Stimulated activated CD4-positive, alpha-beta T cell treated with anti-CD3 and anti-CD28 coated beads, Interleukin-12 subunit alpha, Interleukin-12 subunit beta, amount 100 ng/mL, for 48 hours (primary cell): ENCODE data around the gene ELP2.
"Not testable (repeated sequence)": the region's sequence is repeated elsewhere in the genome, so short reads cannot be mapped to it uniquely, and the experiment has no call there.

Source experiments
- DNase-seq, 3 donors: peaks; one replicate each; pipeline ENCODE4 v3.0.0-alpha.2; 2020; ENCODE audit warnings: low read depth in 2 of 3, low spot score in 1 of 3

The ELP2 gene

GRCh38 chr18:36187826-36188721 is 58.4 kb downstream of the ELP2 start:
- no peak for DNase-seq

GRCh38 chr18:36188916-36189315 is 59.2 kb downstream of the ELP2 start:
- no peak for DNase-seq

- DNase-seq, result no peak
Observed at GRCh38 chr18:36189486-36189885, 59.8 kb downstream of the ELP2 start.

- no peak for DNase-seq
Observed at GRCh38 chr18:36191286-36191685, 61.6 kb downstream of the ELP2 start.

- no peak for DNase-seq
Observed at GRCh38 chr18:36191711-36192110, 62.0 kb downstream of the ELP2 start.

- DNase-seq, result no peak
Observed at GRCh38 chr18:36194600-36195315, 65.1 kb downstream of the ELP2 start.

- no peak for DNase-seq
Observed at GRCh38 chr18:36195427-36196122, 65.9 kb downstream of the ELP2 start.

- DNase-seq, result no peak
Observed at GRCh38 chr18:36196238-36196995, 66.7 kb downstream of the ELP2 start.

- no peak for DNase-seq
Observed at GRCh38 chr18:36197511-36198166, 67.9 kb downstream of the ELP2 start.

- DNase-seq, result no peak
Observed at GRCh38 chr18:36199691-36200295, 70.1 kb downstream of the ELP2 start.

GRCh38 chr18:36200354-36200771 is 70.7 kb downstream of the ELP2 start:
- DNase-seq, result no peak

- no peak for DNase-seq
Observed at GRCh38 chr18:36201765-36202164, 72.1 kb downstream of the ELP2 start.

- no peak for DNase-seq
Observed at GRCh38 chr18:36203360-36203895, 73.7 kb downstream of the ELP2 start.

GRCh38 chr18:36205166-36205565 is 75.5 kb downstream of the ELP2 start:
- no peak for DNase-seq

GRCh38 chr18:36207303-36207702 is 77.6 kb downstream of the ELP2 start:
- DNase-seq, result no peak

- DNase-seq, result not testable (repeated sequence)
Observed at GRCh38 chr18:36207969-36208368, 78.3 kb downstream of the ELP2 start.

GRCh38 chr18:36211612-36212065 is 81.9 kb downstream of the ELP2 start:
- DNase-seq, result no peak

- DNase-seq, result no peak
Observed at GRCh38 chr18:36212301-36213171, 82.8 kb downstream of the ELP2 start.

GRCh38 chr18:36214811-36215210 is 85.1 kb downstream of the ELP2 start:
- no peak for DNase-seq
